PFSK-1 (cell line): Measurements from ENCODE around the gene DHRS2.

Experiments used
- FOXP2 ChIP-seq: optimal IDR thresholded peaks from 2 replicates; pipeline ENCODE3; 2011; ENCODE audit warnings: borderline replicate concordance, control low read depth, inconsistent platforms; ENCODE audit not compliant: insufficient read depth; ENCODE audit errors: extremely low read length, extremely low read depth
- POLR2AphosphoS5 ChIP-seq: IDR thresholded peaks from 2 replicates; pipeline ENCODE4 v1.6.1; 2012; ENCODE audit warnings: low read depth, mild to moderate bottlenecking, control low read depth, low read length, moderate library complexity
- REST ChIP-seq, 2 experiments: IDR thresholded peaks; 2 replicates each; pipeline versions ENCODE4 v1.6.1 to v1.8.0; 2011 to 2012; ENCODE audit warnings: low read depth in 2 of 2, low read length in 2 of 2, control low read depth in 1 of 2, inconsistent platforms in 1 of 2, mild to moderate bottlenecking in 1 of 2, moderate library complexity in 1 of 2; ENCODE audit not compliant: insufficient read depth in 1 of 2
- SIN3A ChIP-seq: IDR thresholded peaks from 2 replicates; pipeline ENCODE4 v1.6.1; 2012; ENCODE audit warnings: mild to moderate bottlenecking, low read length, moderate library complexity, borderline replicate concordance; ENCODE audit not compliant: insufficient read depth
- TAF1 ChIP-seq: IDR thresholded peaks from 2 replicates; pipeline ENCODE4 v1.6.1; 2012; ENCODE audit warnings: low read length, control low read depth, borderline replicate concordance; ENCODE audit not compliant: insufficient read depth

GRCh38 chr14:23631234-23631633 lies 4.9 kb upstream of the DHRS2 start:
- TF ChIP-seq TAF1 (no peak), POLR2AphosphoS5 (no peak), REST (IDR thresholded peaks at IDR 0.05; ENCODE audit: insufficient read depth in 1 of 2, low read depth in 2 of 2, low read length in 2 of 2) (no peak), SIN3A (no peak), FOXP2 (no peak)
